Measurements from ENCODE around the gene CES1.

DNA sequence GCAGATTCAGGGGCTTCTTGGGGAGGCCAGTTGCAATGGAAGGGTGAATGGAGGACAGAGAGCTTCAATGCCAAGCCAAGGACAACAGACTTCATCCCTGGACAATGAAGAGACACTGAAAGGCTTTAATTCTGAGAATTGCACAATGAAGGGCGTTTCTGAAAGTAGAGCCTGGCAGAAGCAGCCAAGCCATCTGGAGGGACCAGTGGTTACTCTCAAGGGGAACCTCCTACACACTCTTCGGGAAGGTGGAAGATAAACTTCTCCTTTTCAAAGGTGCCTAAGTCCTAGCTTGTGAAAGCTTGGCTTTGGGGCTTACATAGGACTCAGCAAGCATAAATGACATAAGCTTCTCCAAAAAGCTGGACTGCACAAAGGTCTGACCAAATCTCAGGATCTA lies 6.2 kb upstream of the CES1 start:
- TF ChIP-seq, protein P1, sequence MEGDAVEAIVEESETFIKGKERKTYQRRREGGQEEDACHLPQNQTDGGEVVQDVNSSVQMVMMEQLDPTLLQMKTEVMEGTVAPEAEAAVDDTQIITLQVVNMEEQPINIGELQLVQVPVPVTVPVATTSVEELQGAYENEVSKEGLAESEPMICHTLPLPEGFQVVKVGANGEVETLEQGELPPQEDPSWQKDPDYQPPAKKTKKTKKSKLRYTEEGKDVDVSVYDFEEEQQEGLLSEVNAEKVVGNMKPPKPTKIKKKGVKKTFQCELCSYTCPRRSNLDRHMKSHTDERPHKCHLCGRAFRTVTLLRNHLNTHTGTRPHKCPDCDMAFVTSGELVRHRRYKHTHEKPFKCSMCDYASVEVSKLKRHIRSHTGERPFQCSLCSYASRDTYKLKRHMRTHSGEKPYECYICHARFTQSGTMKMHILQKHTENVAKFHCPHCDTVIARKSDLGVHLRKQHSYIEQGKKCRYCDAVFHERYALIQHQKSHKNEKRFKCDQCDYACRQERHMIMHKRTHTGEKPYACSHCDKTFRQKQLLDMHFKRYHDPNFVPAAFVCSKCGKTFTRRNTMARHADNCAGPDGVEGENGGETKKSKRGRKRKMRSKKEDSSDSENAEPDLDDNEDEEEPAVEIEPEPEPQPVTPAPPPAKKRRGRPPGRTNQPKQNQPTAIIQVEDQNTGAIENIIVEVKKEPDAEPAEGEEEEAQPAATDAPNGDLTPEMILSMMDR (IDR thresholded peaks at IDR 0.05; ENCODE audit: borderline replicate concordance, extremely low read depth, low read length, poor library complexity, severe bottlenecking), result no peak
- no peak for TF ChIP-seq EZH2 (IDR thresholded peaks at IDR 0.05; ENCODE audit: borderline replicate concordance, low read depth, low read length, severe bottlenecking)
